GM18873 (cell line): ENCODE data around the gene ARHGEF4.
A peak's percentile ranks its signal among the peaks of the same experiment; 100 is the strongest.

Experiments used
- ATAC-seq: cut with Tn5 transposase; IDR thresholded peaks from one replicate; pipeline ENCODE4 v1.9.1; 2021; ENCODE audit warnings: mild to moderate bottlenecking, moderate library complexity, moderate number of reproducible peaks; ENCODE audit not compliant: unreplicated experiment, low FRiP score

ARHGEF4 gene

DNA sequence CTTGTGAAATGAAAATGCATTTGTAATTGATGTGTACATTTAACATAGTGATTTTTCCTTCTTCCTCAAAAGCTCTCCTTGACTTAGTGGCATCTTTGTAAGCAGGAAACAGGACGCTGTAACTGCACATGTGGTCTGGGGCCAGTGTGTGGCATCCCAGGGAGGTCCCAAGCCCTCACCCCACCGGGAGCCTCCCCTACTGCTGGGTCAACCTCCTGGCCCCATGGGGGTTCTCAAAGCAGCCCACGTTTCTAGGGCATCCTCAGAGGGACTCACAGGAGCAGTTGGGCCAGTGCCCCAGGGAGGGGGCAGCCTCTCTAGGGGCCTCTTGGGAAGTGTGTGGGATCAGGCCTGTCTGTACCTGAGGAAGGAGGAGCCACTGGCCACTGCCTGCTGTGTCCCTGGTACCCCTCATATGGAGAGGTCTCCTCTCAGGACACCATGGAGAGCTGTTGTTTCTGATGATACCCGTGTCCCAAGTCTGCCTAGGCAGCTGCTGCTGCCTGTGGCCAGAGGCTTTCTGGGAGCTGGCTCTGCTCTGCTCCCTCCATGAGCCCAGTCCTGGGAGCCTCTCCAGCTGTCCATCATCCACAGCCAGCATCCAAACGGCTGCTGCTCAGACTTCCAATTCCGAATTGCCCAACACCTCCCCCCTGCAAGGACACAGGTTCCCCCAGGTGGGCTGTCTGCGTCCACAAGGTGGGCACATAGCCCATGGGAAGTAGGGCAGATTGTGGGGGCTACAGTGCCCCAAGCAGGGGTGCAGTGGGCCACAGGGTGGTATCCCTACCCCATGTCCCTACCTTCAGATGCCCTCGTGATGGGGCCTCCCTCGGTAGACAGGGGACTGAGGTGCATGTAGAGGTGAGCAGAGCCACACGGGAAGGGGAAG is 13.4 kb downstream of the ARHGEF4 start:
- ATAC-seq, result no peak

DNA sequence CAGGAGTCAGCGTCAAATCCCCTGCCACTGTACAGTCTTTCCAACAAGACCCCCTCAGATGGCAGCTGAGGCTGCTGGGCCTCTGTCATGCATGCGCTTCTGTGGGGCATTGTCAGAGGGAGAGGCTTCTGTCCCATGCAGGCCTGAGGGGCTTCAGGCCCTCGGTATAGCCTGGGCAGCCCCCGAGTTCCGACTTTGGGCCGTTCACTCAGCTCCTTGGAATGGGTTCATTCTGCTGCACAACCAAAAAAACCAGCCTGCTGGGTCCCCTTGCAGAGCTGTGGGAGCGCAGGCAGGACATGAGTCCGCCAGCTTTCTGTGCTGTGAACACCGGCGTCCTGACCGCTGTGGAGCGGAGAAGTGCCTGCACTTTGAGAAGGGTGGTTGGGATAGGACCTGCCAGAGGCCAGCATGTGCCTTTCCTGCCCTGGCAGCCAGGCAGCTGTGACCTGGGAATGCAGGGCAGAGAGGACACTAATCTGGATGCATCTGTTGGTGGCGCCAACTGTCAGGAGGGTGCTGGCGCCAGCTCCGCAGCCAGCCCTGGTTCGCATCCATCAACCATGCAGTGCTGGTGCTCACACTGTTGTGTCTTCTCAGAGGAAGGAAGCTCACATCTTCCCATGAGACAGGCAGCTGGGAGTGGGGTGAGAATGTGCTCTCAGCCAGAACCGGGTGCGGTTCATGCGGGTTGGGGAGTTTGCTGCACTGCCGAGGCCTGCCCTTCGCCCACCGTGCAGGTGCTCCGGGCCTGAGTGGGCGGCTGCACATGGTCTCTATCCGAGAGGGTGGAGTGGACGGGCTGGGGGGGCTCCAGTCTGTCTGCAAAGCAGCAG is 14.3 kb downstream of the ARHGEF4 start:
- ATAC-seq, result no peak

DNA sequence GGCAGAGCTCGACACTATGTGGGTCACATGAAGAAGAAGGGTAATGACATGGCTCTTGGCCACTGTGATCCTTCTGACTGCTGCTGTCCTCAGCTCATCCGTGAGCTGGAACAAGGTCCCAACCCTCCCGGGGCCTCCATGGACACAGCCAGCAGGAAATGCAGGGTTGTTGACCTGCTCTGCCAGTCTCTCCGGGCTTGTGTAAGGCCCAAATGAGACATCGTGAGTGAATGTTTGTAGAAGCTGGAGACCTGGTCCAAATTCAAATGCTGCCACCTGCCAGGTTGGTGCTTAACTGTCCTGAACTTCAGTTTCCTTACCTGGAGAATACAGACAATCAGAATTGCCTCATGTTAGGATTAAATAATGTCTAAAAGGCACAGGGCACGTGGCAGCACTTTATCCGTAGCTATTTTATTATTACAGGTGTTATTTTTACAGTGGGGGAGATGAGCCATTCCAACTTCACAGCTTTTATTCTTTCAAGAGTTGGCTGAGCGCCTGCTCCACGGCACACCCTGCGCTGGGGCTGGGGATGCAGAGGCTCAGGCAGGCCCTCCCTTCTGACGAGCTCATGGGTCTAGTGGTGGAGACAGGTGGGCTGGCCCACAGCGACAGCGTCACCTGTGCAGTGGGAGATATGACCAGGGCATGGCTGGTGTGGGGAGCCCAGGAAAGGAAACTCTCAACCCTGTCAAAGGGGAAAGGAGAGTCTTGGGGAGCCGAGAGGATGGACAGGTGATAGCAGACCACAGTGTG is 15.1 kb downstream of the ARHGEF4 start:
- no peak for ATAC-seq

- ATAC-seq, result no peak
These were observed 15.9 kb downstream of the ARHGEF4 start for GRCh38 chr2:130852521-130853115.

- ATAC-seq, result no peak
These were observed 16.7 kb downstream of the ARHGEF4 start for GRCh38 chr2:130853391-130853790.

- no peak for ATAC-seq
These were observed 17.6 kb downstream of the ARHGEF4 start for GRCh38 chr2:130854301-130854700.

GRCh38 chr2:130864830-130865800 is 28.4 kb downstream of the ARHGEF4 start:
- no peak for ATAC-seq

DNA sequence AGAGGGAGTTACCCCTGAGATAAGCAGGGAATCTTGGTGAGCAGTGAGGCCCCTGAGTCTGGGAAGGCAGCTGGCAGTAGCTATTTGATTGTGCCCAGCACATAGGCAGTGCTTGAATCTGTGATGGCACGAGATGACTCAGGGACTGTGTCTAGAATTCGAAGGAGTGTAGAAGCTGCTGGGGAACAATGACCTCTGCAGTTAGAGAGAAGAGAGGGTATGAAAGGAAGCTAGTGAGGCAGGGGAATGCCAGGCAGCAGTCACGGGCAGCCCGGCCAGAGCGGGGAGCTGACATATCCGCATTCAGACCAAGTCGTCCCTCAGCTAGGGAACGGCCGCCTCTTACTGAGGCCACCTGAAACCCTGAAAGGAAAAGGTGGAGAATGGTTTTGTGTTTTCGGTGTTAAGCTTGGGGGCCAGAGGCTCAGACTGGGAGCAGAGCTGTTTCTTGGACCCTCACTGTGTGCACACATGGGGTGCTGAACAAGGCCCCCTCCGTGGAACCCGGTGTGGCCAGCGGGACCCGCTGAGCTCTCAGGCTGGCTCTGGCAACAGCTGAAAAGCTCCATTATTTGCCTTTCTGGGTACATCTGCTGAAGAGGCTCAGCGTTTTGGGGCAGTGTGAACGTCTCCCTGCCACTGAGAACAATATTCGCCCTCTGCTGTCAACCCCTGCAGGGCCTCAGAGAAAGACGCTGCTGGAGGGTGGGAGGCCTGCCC is 32.9 kb downstream of the ARHGEF4 start:
- ATAC-seq, result no peak

GRCh38 chr2:130870161-130870485 is 33.4 kb downstream of the ARHGEF4 start:
- ATAC-seq, result no peak

DNA sequence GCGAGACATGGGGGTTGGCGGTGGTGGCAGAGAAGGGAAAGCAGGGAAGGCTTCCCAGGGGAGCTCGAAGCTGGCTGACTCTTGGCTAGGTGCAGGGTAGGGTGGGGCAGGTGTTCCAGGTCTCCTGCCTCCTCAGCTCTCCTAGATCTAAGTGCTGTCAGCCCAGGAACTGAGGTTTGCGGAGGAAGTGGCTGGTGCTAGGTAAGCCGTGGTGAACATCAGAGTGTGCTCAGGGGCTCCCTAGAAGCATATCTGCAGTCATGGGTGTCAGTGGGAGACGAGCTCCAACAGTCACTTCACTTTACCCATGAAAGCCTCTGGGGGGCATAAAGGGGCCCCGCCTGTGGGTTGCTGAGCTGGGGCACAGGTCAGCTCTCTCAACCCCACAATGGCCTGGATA is 34.1 kb downstream of the ARHGEF4 start:
- ATAC-seq, result no peak

DNA sequence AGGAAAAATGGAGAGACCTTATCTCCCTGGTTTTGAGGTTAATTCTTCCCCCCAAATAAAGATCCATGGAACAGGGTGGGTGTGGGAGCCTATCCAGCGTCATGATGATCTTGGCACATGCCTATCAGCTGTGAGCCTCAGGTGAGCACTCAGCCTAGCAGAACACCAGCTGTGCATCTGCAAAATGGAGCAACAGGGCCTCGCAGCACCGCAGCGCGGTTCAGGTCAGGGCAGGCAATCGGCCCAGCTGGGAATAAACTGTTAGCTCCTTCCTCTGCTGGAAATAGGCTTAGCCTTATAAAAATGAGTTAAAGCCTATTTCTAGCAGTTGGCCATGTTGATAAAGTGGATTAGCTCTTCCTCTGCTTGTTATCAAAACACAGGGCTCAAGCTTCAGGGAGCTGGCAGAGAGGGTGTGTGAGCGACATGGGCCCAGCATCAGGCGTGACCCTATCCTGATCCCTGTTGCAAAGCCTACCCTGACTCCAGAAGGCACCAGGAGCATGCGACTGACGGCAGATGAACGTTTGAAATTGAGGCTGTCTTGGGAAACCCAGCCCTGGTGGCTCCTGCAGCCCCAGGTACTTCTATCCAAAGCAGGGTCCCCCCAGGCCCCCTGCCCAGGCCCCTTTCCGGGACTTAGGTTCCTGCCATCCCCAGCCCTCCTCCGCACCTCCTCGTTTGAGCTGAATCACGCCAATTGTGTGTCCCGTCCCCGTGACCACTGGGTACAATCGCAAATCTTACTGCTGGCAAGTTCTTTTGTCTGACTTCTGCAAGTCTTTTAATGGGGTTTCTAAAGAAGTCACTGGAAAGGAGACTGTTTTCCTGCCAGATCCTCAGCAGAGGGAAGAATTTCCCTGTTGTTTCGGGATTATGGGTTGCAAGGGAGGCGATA is 35.4 kb downstream of the ARHGEF4 start:
- no peak for ATAC-seq

GRCh38 chr2:130872741-130873125 is 36.0 kb downstream of the ARHGEF4 start:
- no peak for ATAC-seq

- peak; percentile 70 for ATAC-seq
These were observed 37.1 kb downstream of the ARHGEF4 start for GRCh38 chr2:130873700-130874346.

- no peak for ATAC-seq
These were observed 37.8 kb downstream of the ARHGEF4 start for GRCh38 chr2:130874512-130874911.

DNA sequence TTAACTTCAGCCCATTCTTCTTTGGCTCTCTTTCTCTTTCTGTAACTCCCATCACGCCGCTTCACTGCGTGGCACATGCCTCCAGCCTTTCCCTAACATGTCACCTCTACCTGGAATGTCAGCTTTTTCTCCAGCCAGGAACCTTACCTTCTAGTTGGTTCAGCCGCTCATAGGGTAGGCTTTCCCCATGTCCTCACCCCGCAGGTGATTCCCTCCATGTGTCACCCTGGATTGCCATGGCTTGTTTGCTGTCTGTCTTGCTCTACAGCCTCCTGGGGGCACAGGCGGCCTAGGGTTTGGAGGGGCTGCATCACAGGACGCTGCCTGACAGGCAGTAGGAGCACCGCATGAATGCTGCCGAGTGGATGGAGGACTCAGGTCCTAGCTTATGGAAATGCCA is 39.2 kb downstream of the ARHGEF4 start:
- ATAC-seq, result no peak

DNA sequence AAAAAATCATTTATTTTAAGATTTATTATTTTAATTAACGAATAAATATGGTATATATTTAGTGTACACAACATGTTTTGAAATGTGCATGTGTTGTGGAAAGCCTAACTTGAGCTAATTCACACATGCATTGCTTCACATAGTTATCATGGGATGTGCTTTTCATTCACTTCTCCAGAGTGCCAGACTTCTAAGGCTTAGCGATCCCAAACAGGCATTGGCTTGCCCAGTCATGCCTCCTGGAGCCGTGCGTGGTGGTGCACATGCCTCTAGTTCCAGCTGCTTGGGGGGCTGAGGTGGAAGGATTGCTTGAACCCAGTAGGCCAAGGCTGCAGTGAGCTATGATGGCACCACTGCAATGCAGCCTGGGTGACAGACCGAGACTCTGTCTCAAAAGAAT is 40.5 kb downstream of the ARHGEF4 start:
- no peak for ATAC-seq

- no peak for ATAC-seq
These were observed 41.6 kb downstream of the ARHGEF4 start for GRCh38 chr2:130878316-130878715.
